Measurements from ENCODE around the gene U2AF1. TPM values are rescaled to one million over a fixed set of nuclear protein-coding genes. Genes with fewer than 3 reads are reported as not detected.
"Not testable (repeated sequence)": the region's sequence is repeated elsewhere in the genome, so short reads cannot be mapped to it uniquely, and the experiment has no call there.

Gene U2AF1
- total RNA-seq, 1 experiment from 2014 or later, result 51.9 TPM

DNA sequence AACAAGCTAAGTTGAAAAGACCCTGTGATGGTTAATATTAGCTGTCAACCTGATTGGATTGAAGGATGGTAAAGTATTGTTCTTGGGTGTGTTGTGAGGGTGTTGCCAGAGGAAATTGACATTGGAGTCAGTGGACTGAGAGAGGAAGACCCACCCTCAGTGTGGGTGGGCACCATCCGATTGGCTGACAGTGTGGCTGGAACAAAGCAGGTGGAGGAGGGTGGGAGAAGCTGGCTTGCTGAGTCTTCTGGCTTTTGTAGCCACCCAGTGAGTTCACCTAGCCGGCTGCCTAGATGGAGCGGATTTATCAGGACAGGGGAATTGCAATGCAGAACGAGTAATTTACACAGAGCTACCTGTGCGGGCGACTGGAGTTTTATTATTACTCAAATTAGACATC lies 7.1 kb upstream of the U2AF1 start:
- H3K14ac ChIP-seq (ENCODE audit: insufficient read depth, low read length); H3K27me3 Mint-ChIP-seq (ENCODE audit: low read depth): not testable (repeated sequence)

DNA sequence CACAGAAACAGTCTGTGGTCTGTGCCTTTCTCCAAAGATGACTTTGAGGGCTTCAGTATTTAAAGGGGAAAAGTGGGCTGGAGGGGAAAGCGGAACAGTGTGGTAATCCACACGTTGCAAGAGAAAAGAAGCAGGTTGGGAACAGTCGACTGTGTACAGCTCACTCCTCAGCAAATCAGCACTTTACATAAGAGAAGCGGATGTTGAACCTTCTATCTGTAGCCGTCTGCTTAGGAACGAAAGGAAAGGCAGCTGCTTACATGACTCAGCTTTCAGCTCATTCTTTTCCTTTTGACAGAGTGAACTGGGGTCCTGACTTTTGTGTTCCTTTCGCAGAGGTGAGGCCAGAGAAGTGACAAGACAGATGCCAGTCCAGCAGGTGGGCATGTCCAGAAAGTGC lies 1.6 kb upstream of the U2AF1 start:
- H3K27ac ChIP-seq (ENCODE audit: insufficient read length, low read depth, low read length); H3K9ac ChIP-seq (ENCODE audit: extremely low read depth, insufficient read length, low read length); H3K14ac ChIP-seq (ENCODE audit: insufficient read depth, low read length); H3K9me3 ChIP-seq (ENCODE audit: control insufficient read depth, low read depth, low read length); H2AFZ ChIP-seq (ENCODE audit: low read length); H3K9me3 Mint-ChIP-seq; H3K4me2 ChIP-seq (ENCODE audit: insufficient read depth, insufficient read length, low read length); H3K79me1 ChIP-seq (ENCODE audit: insufficient read depth, low read depth, low read length, poor library complexity, severe bottlenecking); H2BK20ac ChIP-seq (ENCODE audit: low read depth, low read length, poor library complexity, severe bottlenecking); H2BK5ac ChIP-seq (ENCODE audit: insufficient read length, low read length); H3K18ac ChIP-seq (ENCODE audit: insufficient read length, low read depth, low read length); H3K4ac ChIP-seq (ENCODE audit: low read depth, low read length); H3K27me3 ChIP-seq (ENCODE audit: insufficient read depth, low read length); DNase-seq; H4K91ac ChIP-seq (ENCODE audit: insufficient read length, low read depth, low read length); H3K27ac Mint-ChIP-seq; H2BK15ac ChIP-seq (ENCODE audit: low read depth, low read length); H3K36me3 Mint-ChIP-seq (ENCODE audit: insufficient read depth in 1 of 3, low read depth in 3 of 3); H2BK120ac ChIP-seq (ENCODE audit: low read depth, low read length, poor library complexity, severe bottlenecking); H3K4me1 Mint-ChIP-seq; H2BK12ac ChIP-seq (ENCODE audit: insufficient read length, low read depth, low read length); H4K5ac ChIP-seq (ENCODE audit: insufficient read length, low read depth, low read length); H3K23ac ChIP-seq (ENCODE audit: insufficient read length, low read depth, low read length); H3K23me2 ChIP-seq (ENCODE audit: insufficient read length, low read depth, low read length, poor library complexity, severe bottlenecking); H4K8ac ChIP-seq (replicated peaks; ENCODE audit: insufficient read length, low read depth, low read length); H3K4me1 ChIP-seq (ENCODE audit: insufficient read depth, low read length); H3K4me3 Mint-ChIP-seq; H3K79me2 ChIP-seq (ENCODE audit: insufficient read depth, low read length); H2AK5ac ChIP-seq (ENCODE audit: insufficient read length, low read length); H4K20me1 ChIP-seq (ENCODE audit: control insufficient read depth, insufficient read depth, insufficient read length); H3K56ac ChIP-seq (ENCODE audit: insufficient read length, low read depth, low read length); H3T11ph ChIP-seq (ENCODE audit: low read length); H3K27me3 Mint-ChIP-seq (ENCODE audit: low read depth): not testable (repeated sequence)
- WGBS (ENCODE audit: extremely low coverage, insufficient read length, low lambda C conversion rate), result no CpG with 5 or more reads among the region's 7 CpGs

More for the DNA sequence above, 7.1 kb upstream of the U2AF1 start:
- H2BK12ac ChIP-seq (ENCODE audit: insufficient read length, low read depth, low read length); H2AK5ac ChIP-seq (ENCODE audit: insufficient read length, low read length); H3K27ac ChIP-seq (ENCODE audit: insufficient read length, low read depth, low read length); H2BK5ac ChIP-seq (ENCODE audit: insufficient read length, low read length); H3K4me1 ChIP-seq (ENCODE audit: insufficient read depth, low read length); H3K4me3 Mint-ChIP-seq; H3K23ac ChIP-seq (ENCODE audit: insufficient read length, low read depth, low read length); H3K79me1 ChIP-seq (ENCODE audit: insufficient read depth, low read depth, low read length, poor library complexity, severe bottlenecking); H2BK15ac ChIP-seq (ENCODE audit: low read depth, low read length); H3K4me2 ChIP-seq (ENCODE audit: insufficient read depth, insufficient read length, low read length); H4K5ac ChIP-seq (ENCODE audit: insufficient read length, low read depth, low read length); H3K9ac ChIP-seq (ENCODE audit: extremely low read depth, insufficient read length, low read length); H3K23me2 ChIP-seq (ENCODE audit: insufficient read length, low read depth, low read length, poor library complexity, severe bottlenecking); H3K9me3 ChIP-seq (ENCODE audit: control insufficient read depth, low read depth, low read length); DNase-seq; H2BK20ac ChIP-seq (ENCODE audit: low read depth, low read length, poor library complexity, severe bottlenecking); H2BK120ac ChIP-seq (ENCODE audit: low read depth, low read length, poor library complexity, severe bottlenecking); H3T11ph ChIP-seq (ENCODE audit: low read length); H3K4me1 Mint-ChIP-seq; H3K36me3 Mint-ChIP-seq (ENCODE audit: insufficient read depth in 1 of 3, low read depth in 3 of 3); H3K18ac ChIP-seq (ENCODE audit: insufficient read length, low read depth, low read length); H4K91ac ChIP-seq (ENCODE audit: insufficient read length, low read depth, low read length); H3K27me3 ChIP-seq (ENCODE audit: insufficient read depth, low read length); H3K56ac ChIP-seq (ENCODE audit: insufficient read length, low read depth, low read length); H4K8ac ChIP-seq (replicated peaks; ENCODE audit: insufficient read length, low read depth, low read length); H3K9me3 Mint-ChIP-seq; H3K79me2 ChIP-seq (ENCODE audit: insufficient read depth, low read length); H3K27ac Mint-ChIP-seq; H3K4ac ChIP-seq (ENCODE audit: low read depth, low read length); H4K20me1 ChIP-seq (ENCODE audit: control insufficient read depth, insufficient read depth, insufficient read length); H2AFZ ChIP-seq (ENCODE audit: low read length): not testable (repeated sequence)
- WGBS (ENCODE audit: extremely low coverage, insufficient read length, low lambda C conversion rate), result no CpG with 5 or more reads among the region's 6 CpGs
